Hypothalamus (tissue), 51 donors: ENCODE measurements around the gene FOXP1.

Experiments
- DNase-seq, 51 donors: peaks; one replicate each; lab custom pipeline; 2025; lab: John Stamatoyannopoulos, UW

FOXP1 gene

DNA sequence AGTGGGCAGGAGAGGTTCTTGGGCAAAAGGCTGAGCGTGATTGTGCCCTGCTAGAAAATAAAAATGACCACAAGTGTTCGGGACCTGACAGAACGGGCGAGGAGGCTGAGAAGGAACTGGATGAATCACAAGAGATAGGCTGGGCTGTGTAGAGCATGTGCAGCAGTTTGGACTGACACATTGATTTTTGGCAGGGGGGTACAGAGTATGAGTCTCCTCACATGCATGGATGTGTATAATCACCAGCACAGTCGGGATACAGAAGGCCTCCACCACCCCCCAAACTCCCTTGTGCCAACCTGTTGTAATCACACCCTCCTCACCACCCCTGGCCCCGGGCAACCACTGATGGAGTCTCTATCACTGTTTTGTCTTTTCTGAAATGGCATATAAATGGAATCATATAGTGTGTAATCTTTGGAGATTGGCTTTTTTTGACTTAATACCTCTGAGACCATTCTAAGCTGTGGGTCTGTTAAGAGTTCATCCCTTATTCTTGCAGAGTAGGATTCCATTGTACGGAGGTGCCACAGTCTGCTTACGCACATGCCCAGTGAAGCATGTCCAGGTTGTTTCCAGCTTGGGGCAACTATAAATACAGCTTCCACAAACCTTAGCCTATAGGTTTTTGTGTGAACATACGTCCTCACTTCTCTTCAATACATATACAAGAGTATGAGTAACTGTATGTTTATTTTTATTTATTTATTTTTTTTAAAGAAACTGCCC, 438.8 kb downstream of the FOXP1 start:
- DNase-seq, result no peak

DNA sequence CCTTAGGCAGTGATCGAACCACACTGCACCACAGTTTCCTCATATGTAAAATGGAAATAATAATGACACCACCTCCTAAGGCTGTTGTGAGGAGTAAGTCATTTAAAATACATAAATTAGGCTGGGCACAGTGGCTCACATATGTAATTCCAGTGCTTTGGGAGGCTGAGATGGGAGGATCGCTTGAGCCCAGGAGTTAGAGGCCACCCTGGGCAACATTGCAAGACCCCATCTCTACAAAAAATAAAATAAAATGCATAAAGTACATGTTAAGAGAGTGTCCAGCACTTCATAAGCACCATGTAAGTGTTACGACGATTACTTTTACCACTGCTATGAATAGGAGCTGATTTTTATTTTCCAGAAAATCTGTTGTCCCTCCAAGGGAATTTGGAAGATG, 440.0 kb downstream of the FOXP1 start:
- DNase-seq, result no peak

DNA sequence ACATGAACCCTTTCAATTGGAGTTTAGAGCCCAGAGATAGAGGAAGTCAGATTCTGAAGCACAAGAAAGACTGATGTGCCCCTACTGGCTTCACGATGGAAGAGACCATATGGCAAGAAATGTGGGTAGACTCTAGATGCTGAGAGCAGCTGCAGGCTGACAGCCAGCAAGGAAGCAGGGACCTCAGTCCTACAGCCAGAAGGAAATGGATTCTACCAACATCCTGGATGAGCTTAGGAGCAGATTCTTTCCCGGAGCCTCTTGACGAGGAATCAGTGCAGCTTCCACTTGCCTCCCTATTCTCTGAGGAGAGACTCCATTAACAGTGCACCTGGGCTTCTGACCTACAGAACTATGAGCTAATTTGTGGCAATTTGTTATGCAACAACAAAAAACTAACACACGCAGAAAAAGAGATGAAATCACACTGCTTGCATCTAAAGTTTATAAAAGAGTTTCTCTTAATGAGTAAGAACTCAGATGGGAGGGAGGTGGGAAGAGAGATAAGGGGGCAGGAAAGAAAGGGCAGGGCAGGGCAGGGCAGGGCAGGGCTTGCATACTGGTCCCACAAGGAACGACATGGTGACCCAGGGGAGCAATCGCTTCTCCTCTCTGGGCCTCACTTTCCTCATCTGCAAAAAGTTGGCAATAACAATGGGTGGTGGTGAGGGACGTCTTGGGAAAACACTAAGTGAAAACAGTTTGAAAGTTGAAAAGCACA, 440.9 kb downstream of the FOXP1 start:
- DNase-seq, result no peak

DNA sequence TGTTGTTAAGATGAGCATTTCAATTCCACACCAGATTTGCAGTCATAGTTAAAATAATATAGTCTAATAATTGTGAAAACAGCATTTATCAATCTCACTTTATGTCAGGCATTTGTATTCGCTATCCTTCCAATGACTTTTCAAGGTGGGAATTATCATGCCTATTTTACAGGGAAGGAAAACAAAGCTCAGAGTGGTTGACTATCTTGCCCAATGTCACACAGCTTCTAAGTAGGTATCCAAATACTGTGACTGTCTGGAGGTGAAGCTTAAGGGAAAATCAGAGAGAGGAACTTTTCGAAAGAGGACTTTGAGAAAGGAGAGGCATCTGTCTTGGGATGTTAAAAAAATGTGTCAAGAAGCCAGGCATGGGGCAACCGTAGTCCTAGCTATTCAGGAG, 443.1 kb downstream of the FOXP1 start:
- no peak for DNase-seq

DNA sequence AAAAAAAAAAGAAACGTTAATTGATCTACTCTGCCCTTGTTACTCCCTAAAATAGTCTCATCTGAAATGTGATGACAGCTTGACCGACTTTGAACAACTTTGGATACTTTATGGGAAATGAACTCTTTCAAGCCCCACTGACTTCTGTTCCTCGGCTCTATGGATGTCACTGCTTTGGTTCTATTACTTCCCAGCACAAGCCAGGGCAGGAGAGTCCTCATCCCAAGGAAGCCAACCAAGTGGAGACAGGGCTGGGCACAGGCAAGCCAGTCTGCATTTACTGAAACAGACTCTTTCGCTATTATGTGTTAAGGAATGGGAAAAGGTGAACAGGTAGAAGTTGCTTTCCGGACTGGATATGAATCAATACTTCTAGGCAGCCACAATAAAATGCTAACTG, 444.0 kb downstream of the FOXP1 start:
- no peak for DNase-seq

DNA sequence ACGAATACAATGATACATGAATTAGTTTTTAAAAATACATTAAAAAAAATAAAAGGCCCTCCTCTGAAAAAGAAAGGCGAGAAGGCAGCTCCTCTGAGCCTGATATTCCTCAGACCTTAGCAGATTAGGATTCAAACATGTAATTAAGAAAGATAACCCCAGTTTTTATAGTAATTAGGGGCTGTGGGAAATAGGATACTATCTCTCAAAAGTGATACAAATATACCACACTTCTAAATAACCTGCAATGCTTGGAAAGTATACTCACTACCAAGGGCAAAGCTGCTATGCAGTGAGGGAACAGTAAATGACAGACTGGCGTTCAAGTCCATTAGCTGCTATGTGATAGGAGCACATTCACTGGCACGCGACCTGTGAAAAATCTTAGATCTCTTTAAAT, 445.1 kb downstream of the FOXP1 start:
- DNase-seq, result no peak

DNA sequence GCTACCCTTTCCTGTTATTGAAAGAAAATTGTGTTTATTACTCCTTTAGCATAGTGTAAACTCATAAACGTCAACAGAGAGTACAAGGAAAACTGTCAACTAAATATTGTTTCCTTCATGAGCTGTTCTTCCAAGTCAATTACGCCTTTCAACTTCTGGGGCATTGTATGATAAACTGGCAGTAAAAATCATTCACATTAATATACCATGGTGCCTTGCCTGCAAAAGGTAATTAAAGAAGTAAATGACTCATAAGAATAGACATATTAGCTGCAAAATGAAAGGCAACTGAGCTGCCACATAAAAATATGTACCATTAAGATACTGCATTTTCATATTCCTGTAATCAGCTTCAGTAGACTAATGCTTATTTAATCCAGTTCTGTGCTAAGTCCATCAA, 447.3 kb downstream of the FOXP1 start:
- DNase-seq, result no peak

DNA sequence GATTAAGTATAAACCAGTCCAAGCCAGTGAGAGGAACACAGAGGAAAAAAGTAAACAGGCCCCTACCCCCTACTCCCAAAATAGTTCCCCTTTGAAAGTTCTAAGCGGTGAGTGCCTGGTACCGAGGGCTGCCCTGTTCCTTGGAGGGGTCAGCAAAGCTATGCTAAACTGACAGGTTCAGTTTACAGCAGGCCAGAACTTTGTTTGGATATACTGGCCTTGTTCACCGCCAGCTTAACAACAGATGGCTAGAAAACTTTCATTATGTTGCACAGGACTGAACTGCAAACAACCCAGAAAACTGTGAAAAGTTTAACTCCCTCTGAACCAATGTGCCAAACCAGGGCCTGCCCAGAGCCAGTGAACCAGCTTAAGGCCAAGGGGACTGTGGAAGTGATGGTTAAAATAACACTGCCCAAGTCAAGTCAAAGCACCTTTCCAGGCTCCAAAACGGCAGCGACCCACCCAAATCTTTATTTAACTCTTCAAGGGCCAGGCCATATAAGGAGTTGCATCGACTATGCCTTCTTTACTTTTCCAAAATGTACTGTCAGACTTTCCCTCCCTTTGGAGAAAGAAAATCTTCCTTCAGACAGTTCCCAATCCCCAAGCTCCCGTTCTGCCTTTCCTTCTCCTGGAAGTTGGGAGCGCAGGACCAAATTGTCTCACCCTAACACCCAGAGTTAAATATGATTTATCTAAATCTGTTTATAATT, 448.0 kb downstream of the FOXP1 start:
- no peak for DNase-seq

DNA sequence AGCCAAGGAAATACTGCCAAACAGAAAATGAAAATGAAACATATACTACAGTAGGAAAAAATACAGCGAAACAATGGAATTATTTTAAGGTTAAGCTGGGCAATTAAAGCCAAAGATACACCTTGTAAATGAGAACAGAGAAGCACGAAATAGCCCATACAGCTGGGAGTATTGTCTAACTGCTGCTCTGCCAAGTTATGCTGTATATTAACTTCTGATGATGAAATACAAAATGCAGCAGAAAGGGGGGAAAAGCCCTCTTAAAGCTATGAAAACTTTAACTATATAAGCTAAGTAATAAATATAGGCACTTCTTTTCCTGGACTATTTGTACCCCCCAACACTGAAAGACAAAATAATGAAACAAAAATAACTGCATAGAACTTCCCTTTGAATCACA, 449.0 kb downstream of the FOXP1 start:
- no peak for DNase-seq

DNA sequence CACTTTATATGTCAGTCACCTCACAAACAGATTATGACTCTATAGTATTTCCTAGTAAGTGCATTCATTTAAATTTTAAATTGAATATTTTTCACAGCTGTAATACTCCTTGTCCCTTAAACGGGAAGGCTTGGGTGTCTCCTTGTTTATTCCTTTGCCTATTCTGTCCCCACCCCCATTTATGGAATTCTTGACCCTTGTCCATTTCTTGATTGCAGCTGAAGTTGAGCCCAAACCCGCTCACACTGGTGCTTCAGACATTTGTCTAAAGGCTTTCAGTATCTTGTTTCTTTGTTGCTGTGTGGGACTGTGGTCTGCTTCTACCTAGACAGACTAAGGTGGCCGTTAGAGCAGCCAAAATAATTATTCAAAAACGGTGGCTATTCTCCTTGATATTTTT, 449.7 kb downstream of the FOXP1 start:
- DNase-seq, result no peak

DNA sequence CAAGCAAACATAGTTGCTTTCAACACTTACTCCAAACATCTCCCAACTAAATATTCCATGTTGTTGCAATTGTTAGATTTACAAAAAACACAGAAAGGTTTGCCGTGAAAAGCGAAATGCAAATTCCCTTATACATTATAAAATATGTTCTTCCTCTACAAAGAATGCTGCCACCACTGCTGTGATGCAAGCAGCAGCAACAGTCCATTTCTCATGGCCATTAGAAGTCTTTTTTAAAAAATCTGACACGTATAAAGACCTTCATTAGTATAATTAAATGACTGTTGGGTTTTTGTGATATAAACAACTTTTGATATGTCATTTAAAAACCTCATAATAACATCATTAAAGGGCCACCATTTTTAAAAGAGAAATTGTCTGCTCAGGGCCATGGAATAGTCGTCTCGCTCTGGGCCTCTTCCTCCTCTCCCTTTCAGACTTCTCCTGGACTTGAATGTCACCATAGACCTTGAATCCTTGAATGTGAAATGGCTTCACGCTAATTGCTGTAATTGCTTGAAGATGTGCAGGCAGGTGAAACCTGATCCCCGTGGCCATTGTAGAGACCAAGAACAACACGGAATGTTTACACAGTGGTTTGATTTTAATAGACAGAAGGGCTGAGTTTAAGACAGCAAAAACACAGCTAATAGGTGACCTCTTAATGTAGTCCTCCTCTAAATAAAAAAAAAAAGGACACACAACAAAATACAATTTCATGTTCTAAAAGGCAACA, 450.4 kb downstream of the FOXP1 start:
- DNase-seq, result no peak

DNA sequence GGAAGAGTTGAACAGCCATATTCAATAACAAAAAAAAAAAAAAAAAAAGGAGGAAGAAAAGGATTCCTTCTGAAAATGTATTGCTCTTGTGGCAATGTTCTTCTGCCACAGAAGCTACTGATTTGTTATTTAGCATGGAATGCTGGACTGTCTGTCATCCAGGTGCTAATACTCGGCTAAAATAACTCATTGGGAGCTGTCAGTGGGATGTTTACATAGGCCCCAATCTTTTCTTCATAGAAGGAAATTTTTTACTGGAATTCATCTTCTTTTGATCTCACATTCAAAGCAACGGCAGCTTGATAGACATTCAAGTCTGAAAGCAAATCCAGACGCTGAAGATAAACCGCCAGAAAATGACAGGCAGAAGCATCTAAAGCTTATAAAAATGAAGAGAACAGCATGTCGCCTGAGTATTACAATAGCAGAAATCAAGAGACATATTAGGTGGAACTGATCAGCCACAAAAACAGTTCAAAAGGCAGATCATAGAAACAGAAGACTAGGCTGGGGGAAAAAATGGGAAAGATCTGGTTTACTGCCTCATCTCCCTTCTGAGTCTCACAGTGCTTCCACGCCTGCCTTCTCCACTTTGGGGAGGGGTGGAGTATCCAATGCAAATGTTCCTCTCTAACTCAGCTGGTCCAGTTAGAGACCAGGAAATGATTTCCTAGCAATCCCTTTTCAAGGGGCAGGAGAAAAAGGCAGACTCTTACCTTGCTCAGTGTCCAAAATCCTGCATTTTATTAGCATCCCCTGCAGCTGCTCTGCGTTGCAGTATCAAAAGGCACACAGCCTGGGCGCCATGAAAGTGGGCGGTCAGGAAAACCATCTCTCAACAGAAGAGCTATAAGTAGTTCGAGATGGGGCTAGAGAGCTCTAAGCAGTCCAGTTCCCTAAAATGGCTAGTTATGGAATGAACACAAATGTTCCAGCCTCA, 451.9 kb downstream of the FOXP1 start:
- peak in 1 of 51 donors; percentile 35 for DNase-seq

DNA sequence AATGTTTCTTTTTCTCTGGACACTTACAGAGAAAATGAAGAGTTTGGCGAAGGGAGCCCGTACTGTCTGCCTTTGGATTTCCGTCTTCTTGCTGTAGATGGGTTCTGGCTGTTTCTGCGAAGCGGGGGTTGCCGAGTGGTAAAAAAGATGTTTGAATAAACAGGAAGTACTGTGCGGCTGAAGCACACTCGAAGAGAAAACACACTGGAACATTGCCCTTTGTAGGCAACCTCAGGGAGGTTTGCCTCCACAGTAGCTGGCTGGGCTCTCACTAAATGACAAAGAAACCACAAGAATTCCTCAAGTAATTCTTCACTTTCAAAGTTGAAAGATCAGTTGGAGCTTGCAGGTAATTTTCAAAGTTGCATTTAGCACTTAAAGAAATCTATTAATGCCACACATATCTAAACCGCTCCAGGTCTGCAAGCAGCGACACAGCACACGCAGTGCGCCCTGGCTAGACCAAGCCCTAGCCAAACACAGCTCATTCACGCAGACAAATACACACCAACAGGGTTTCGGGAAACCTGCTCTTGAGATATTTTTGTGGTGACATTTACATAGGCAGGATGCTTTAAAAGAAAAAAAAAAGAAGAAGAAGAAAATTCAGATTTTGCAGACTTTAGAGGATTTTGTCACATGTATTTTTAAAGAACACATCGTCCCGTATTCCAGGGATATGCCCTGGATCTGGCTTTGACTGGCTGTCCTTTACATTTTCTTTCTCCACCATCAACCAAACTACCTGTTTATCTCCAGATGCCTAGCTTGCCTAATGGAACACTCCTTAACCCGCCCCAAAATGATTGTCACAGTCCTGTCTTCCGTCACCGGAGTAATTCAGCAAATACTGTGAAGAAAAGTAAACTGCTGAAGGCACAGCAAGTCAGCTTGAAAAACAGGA, 452.8 kb downstream of the FOXP1 start:
- peak in 29 of 51 donors; percentile 2 to 73 (median 31) for DNase-seq

DNA sequence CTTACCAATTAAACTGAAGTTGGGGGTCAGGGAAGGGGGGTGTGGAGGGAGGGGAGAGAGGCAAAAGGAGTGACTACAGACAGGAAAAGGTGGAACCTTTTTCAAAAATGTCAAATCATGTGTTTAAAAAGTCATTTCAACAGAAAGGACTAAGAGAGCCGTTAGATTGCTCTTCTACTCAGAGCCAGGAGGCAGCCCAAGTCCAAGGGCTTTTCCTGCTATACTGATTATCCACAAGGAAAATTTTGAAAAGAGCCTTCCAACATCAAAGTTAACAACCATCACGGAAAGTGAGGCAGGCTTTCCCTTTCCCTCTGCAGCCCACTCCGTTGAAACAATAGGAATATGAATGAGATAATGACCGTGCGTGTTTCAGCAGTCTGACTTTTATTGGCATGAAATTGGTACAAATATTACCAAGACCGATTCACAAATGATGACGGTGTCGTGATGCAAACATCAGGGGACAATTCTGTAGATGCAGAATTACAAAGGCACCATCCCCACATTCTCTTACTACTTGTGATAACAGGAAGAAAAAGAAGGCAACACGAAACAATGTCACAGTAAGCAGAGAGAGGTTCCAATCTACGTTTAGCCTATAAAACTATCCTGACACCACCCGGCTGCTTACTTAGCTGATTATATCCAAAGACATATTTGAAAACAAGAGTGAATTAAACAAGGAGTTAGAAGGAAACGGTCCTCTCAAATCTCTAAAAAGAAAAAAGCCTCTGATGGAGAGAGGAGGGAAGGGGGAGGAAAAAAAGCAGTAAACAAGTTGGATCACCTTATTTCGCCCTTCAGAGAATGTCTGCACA, 453.7 kb downstream of the FOXP1 start:
- peak in 5 of 51 donors; percentile 11 to 73 (median 47) for DNase-seq

DNA sequence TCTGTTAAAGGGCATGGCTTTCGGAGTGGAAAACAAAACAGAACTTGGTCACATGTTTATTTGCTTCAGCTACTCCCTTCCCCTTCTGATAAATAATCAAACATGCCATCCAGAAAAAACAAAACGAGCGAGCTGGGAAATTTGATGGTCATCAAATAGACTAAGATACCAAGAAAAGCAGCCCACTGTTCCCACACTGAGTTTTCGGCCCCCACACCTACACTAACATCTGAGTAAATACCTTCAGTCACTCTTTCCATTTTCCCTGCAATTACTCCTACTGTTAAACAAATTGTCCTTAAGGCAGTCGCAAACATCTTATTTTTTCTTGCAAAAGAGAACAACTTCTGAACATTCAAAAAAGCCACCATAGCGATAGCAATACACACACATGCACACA, 454.6 kb downstream of the FOXP1 start:
- DNase-seq, result peak in 1 of 51 donors; percentile 25

DNA sequence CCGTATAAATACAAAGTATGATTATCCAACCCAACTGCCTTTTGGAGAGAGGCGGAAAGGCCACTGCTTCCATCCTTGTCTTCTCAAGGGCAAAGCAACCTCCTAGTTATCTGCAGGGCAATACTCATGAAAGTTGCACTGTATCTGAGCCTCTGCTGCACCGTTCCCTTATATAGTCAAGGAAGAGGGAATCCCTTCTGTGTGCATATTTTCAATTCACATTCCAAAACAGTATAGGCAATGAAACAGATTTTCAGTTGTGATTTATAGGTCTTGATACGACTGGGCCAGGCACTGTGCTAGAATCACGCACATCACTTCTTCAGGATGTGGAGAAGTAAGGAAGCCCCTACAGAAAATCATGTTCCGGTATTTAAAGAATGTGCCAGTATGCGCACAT, 455.7 kb downstream of the FOXP1 start:
- DNase-seq, result no peak

DNA sequence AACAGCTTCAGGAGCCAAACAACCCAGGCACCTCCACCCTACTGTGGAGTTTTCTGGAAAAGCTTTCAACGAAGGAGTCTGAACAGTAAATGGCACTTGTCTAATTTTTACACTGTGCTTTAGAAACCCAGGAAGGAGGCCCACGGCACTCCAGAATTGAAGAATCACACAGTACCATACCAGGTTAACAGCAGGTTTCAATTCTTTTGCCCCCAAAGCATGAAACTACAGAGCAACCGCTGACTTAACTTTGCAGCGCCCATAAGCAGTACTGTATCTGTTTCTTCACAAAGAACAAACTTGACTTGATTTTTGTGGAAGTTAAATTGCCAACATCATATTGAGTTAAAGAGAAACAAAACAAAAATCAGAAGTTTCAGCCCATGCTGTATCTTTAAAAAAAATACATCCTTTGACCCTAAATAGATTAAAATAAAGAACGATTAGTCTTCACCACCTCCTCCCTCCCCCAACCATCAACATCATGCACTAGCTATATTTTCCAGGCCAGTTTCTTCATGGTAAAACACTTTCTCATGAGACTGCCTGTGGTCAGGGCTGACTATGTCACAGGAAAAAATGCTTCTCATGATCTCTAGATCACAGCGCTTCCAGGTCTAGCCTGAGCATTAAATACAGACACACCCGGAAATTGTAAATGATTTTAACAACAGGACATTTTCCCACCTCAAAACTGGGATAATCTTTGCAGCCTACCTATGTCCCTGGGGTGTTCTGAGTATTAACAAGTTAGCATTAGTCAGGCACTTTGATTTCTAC, 456.3 kb downstream of the FOXP1 start:
- no peak for DNase-seq
